GM18507 (cell line): ENCODE data around the gene OR52E5.

Experiments
- DNase-seq: peaks from one replicate; pipeline ENCODE4 v3.0.0; 2011; ENCODE audit warnings: low read depth; ENCODE audit not compliant: insufficient read length; ENCODE audit errors: extremely low spot score
- FAIRE-seq: peaks from 2 replicates; lab custom pipeline; 2011; peaks lifted over from hg19 to GRCh38; lab: Jason Lieb, UNC

The OR52E5 gene

DNA sequence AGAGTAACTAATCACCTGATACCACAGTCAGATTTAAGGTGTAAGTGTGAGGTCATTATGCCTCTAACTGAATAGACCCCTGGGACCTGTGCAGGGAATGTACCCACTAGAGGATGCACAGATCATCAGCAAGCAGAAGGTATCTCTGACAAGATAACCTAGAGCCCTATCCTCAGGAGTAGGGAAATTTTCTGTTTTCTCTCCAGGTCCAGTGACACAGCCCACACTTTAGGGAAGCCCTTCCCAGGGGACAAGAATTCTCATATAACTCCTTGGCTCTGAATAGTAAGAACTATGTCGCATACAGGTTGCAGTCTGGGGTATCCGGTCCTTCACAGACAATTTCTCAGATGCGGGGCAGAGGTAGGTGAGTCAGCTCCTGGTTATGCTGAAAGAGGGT lies at the start of gene OR52E5:
TSS of gene OR52E5 (plus strand) at position 301 of the 400 bp plus-strand sequence. CDS start 7,569 bp downstream, outside the sequence.
- DNase-seq (no peak), FAIRE-seq (no peak)

DNA sequence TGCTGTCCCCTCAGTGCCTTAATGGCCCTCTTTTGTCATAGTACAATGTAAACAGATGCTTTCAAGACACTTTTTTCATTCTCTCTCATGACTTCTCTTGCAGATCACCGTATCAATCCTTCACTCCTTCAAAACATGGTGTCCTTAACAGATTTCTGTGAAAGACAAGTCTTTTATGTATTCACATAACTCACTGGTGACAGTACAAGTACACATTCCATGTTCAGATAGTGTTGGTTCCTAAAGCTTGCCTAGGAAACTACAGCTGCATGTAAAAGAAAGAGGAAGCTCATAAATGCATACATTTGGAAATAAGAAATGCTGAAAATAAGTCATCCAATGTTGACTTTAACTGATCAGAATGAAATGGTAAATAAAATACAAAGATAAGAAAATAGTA lies 46.3 kb upstream of the OR52E5 start:
- no peak for FAIRE-seq
- DNase-seq, result no peak

DNA sequence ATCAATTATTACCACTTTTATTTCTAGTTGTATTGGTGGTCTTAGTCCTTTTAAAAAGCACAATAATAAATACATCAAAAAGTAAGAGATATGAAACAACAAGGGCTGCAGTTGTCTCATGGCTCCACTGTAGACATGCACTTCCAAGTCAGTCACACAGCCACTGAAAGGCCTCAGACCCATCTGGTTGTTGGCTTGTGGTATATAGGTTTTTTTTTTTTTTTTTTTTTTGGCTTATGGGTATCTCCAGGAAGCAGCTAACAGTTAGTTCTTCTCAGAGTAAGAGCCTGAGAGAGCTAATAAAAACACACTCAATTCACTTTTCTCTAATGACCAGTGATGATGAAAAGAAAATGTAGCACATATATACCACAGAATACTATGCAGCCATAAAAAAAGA lies 45.3 kb upstream of the OR52E5 start:
- no peak for DNase-seq
- FAIRE-seq, result no peak

DNA sequence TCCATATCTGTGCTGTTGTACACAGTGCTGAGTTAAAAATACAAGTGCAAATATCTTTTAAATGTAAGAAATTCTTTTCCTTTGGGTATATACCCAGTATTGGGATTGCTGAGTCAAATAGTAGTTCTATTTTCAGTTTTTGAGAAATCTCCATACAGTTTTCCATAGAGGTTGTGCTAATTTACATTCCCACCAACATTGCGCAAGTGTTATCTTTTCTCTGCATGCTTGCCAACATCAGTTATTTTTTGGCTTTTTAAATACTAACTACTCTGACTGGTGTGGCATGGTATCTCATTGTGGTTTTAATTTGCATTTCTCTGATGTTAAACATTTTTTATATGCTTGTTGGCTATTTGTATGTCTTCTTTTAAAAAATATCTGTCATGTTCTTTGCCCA lies 42.0 kb upstream of the OR52E5 start:
- DNase-seq, result no peak
- FAIRE-seq, result no peak

DNA sequence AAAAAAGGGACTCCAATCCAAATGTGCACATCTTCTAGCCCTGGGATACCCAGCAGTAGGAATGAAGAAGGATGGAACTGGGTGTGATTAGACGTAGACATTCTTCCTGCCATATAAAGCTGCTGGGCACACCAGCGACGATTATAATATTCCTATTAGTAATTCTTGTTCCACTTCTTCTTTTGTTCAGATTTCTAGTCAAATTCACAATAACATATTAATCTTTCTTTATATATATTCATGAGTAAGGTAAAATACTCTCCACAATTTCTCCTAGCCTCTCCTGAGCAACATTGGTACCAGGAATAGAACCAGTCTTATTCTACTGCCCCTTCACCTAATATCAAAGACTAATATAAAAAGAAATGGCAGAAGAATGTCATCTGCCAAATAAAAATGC lies 35.4 kb upstream of the OR52E5 start, which contains the start of gene OR52E8:
TSS of gene OR52E8 (minus strand) at position 101 of the 400 bp plus-strand sequence. CDS start at position 101, 0 bp downstream.
- DNase-seq (no peak), FAIRE-seq (no peak)

DNA sequence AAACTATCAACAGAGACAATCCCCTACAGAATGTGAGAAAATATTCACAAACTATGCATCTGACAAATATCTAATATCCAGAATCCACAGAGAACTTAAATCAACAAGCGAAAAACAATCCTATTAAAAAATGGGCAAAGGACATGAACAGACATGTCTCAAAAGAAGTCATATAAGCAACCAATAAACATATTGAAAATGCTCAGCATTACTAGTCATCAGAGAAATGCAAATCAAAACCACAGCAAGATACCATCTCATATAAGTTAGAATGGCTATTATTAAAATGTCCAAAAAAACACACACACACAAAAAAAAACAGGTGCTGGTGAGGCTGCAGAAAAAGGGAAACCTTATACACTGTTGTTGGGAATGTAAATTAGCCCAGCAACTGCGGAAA lies 27.2 kb upstream of the OR52E5 start:
- no peak for FAIRE-seq
- DNase-seq, result no peak

DNA sequence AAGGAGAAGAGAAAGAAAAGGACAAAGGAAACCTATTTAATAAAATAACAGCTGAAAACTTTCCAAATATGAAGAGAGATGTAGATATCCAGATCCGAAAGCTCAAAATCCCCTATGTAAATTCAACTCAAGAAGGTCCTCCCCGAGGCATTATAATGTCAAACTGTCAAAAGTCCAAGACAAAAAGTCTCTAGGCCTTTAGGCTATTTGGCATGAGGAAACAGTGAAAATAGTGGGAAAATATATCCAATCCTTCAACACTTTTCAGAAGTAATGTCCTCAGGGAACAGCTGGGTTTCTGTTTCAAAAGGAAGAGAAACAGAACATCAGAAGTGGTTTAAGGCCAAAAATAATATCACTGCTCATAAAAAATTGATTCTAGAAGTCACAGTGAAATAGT lies 14.4 kb upstream of the OR52E5 start:
- DNase-seq, result no peak
- FAIRE-seq, result no peak

DNA sequence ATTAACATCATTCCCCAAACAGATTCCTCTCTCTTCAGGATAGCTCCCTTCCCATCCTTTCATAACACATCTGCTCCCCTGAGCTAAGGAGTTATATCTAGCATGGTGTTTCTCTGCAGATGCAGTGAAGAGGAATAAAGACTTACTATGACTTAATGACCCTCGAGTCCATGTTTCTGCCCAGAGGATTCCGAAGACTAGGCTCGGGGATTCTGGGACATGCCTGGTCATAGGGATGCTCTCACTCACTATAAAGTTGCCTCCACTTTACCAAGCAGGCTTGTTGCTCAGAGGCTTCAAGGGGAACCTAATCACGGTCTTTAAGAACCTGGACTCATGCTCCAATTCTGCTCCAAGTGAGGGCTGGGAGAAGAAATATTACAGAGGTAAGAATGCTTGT lies 12.7 kb upstream of the OR52E5 start, which contains the start of gene OR52E4:
TSS of gene OR52E4 (plus strand) at position 301 of the 400 bp plus-strand sequence. CDS start 3,664 bp downstream, outside the sequence.
- DNase-seq, result no peak
- no peak for FAIRE-seq

DNA sequence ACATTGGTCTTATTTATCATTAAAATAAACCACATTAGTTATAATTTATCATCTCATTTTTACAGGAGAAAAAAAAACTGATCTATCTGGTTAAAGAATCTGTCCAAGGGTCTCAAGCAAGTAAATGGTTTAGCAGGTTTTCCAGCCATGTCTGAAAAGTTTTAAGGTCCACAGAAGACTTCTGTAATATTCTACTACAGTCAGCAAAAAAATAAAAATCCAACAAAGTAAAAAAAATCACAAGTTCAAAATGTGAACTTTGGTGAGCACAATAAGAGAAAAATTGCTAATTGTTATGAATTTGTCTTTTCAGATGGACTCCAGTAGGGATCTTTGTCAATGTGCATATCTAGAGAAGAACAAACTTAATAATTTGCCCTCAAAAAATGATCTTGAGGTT lies 11.3 kb upstream of the OR52E5 start:
- FAIRE-seq, result no peak
- DNase-seq, result no peak

DNA sequence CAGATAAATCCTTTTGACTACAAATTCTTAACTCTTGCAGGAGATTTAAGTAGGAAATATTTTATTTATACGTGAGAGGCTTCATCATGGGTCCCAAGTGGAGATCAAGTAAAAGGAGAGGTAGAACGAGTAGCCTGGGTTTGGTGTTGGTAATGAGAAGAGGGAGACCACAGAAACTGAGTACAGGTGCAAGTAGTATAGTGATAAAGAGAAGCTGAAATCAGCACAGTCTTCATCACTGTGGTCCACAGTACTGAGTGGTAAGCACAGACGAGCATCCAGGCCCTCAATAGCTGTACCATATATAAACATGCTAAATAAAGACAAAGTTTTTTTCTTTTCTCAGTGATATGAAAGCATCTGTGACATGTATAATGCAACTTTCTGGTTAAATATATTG lies 5.8 kb upstream of the OR52E5 start:
- no peak for FAIRE-seq
- no peak for DNase-seq

DNA sequence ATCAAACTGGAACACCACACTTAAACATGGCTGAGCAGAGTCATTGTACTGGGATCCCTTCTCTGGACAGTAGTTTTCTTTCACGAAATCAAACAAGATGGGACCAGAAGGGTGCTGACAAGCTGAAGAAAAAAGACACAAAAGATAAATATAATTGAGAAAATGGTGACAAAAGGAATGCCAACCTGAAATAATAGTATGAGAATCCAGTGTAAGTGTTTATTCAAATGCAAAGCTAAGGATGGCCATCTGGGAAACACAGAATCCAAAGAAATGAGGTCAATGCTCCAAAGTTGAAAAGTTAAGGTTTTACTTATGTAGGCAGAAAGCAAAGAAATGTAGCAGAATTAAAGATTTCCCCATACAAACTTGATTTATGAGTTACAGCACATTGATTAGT lies 5.3 kb upstream of the OR52E5 start:
- no peak for FAIRE-seq
- no peak for DNase-seq

DNA sequence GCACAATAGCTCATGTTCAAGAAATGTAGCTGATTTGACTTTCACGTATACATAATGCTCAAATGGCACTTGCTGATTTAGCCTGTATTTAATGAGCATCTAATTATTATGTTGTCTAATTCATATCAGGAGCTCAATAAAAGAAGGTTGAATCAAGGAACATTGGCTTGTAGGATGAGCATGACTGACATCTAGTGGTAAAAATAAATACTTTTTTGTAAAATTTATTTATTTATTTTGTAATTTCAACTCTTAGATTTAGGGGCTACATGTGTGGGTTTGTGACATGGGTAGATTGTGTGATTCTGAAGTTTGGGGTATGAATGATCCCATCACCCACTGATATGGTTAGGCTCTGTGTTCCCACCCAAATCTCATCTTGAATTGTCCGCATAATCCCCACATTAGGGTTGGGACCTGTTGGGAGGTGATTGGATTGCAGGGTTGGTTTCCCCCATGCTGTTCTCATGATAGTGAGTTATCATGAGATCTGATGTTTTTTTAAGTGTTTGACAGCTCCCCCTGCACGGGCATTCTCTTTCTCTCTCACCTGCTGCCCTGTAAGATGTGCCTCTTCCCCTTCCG lies 1.7 kb upstream of the OR52E5 start:
- DNase-seq (no peak), FAIRE-seq (no peak)

DNA sequence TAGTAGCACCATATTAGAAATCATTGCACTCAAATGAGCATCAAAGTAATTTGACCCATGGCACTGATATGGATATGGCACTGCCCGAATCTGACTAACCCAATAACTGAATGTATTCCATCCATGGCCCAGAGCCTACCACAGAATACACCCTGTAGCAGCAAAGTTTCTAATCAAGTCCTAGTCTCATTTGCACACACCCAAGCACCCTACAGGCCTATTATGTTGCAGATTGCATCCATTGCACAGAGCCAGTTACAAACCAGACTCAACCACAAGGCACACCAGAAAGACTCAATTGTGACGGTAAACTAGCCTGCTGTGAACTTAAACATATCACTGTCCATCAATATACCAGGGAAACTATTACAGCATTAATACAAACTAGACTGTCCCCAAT lies 6.5 kb downstream of the OR52E5 start:
- FAIRE-seq (no peak), DNase-seq (no peak)

DNA sequence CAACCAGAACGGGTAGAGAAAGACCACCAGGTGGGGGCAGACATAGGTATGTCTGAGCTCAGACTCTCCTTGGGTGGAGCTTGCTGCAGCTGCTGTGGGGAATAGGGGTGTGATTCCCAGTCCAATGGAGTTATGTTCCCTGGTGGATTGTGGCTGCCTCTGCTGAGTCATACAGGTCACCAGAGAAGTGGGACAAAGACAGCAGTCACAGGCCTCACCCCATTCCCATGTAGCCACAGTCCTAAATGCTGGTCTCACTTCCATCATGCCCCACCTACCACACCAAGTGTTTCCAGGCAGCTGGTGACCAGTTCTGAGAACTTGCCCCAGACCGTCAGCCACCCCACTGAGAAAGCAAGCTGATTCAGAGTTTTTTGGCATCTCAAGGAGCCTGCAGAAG lies 17.5 kb downstream of the OR52E5 start:
- DNase-seq (no peak), FAIRE-seq (no peak)

DNA sequence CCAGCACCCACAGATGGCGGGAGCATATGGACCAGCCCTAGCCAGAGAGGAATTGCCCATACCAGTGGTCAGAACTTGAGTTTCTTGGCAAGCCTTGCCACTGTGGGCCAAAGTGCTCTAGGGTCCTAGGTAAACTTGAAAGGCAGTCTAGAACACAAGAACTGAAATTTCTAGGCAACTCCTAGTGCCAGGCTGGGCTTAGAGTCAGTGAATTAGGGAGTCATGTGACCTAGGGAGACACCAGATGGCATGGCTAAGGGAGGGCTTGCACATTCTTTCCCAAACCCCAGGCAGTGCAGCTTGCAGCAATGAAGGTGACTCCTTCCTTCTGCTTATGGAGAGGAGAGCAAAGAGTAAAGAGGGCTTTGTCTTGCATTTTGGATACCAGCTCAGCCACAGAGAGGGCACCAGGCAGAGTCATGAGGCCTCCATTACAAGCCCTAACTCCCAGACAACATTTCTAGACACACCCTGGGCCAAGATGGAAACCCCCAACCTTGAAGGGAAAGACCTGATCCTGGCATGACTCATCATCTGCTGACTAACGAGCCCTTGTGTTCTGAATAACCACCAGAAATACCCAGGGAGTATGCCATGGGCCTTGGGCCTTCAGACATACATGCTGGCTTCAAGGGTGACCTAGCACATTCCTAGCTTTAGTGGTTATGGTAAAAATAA lies 29.9 kb downstream of the OR52E5 start:
- FAIRE-seq (no peak), DNase-seq (no peak)

DNA sequence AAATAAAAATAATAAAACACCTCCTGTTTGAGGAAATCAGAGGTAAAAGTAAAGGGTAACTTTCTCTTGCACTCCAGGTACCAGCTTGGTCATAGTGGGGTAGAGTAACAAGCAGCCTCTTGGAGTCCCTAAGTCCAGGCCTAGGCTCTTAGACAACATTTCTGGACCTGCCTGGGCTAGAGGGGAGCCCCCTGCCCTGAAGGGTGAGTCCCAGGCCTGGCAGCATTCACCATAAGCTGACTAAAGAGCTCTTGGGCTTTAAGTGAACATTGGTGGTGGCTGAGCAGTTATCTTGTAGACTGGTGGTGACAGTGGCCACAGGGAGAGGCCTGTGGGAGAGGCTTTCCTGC lies 30.4 kb downstream of the OR52E5 start:
- FAIRE-seq (no peak), DNase-seq (no peak)

DNA sequence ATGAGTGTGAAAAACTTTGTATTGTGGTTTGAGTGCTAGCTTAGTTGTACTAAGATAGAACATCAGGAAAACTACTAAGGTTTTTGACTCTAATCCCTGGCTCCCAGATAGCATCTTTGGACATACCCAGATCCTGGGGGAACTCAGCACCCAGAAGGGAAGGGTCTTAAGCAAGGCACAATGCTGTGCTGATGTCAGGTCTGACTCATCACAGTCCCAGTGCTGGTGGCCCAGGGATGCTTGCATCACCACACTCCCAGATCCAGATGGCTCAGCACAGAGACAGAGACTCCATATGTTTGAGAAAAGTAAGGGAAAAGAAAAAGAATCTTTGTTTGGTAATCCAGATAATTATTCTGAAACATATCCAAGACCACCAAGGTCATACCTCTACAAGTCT lies 30.8 kb downstream of the OR52E5 start:
- FAIRE-seq (no peak), DNase-seq (no peak)

DNA sequence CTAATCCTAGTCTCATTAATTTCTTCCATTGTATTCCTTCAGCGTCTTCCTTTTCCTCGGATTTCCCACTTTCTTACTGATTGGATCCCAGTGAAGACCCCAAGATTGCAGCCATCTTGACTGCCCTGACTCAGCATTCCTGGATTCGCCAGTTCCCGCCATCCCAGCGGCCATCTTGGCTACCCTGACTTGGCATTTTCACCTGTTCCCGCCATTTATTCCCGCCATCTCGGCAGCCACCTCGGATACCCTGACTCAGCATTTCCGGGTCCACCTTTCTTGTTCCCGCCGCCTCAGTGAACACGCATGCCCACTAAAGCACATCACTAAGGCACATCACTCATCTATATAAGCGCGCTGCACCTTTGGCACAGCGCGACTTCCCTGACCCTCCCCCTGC lies 35.3 kb downstream of the OR52E5 start:
- FAIRE-seq, result no peak
- DNase-seq, result no peak

DNA sequence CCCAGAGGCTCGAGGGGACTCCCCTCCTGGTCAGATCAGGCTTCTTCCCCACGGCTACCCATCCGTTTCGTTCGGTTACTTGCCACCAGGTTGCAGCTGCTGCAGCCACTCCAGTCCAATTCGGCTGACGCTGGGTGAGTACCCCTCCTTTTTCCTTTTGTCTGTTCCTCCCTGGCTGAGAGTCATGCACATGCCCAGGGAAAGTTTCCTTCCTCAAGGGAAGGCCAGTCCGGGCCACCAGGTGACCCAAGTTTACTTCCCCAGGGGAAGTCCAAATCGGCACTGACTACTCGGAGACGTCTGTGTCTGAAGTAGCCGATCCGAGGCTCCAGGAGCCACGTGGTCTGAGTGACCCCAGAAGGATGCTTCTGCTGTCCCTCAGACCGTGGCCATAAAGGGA lies 35.8 kb downstream of the OR52E5 start:
- no peak for DNase-seq
- FAIRE-seq, result no peak

DNA sequence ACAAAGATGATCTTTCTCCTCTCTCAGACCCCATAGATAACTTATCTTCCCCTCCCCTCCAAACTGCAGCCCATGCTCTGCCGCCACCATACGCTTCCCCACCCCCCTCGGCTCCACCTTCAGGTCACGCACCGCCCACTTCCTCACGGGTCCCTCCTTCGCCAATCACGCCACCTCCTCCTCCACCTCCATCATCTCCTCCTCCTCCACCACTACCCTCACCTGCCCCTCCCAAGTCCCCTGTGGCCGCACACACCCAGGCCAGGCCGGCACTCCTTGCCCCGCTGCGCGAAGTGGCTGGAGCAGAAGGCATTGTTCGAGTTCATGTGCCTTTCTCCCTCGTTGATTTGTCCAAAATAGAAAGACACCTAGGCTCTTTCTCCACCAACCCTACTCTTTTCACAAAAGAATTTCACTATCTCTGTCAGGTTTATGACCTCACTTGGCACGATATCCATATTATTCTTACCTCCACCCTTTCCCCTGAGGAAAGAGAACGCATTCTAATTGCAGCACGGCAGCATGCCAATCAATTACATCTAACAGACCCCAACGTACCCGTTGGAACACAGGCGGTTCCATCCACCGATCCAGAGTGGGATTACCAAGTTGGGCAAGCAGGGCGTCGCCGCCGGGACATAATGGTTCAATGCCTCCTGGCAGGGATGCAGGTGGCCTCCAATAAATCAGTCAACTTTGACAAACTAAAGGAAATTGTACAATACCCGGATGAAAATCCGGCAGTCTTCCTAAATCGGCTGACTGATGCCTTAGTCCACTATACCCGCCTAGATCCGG lies 36.8 kb downstream of the OR52E5 start:
- FAIRE-seq, result no peak
- no peak for DNase-seq

DNA sequence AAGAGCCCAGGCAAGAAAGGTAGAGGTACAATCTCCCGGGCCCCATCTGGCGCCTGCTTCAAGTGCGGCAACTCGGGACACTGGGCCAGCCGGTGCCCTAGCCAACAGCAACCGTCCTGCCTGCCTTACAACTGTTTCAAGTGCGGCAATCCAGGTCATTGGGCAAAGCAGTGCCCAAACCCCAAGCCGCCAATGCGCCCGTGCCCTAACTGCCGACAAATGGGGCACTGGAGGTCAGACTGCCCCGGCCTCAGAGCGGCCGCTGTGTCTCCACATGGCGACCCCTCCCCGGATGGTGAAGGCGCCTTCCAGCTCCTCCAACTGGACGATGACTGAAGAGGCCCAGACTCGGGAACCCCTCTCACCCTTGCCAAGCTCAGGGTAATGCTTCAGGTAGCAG lies 37.6 kb downstream of the OR52E5 start:
- FAIRE-seq (no peak), DNase-seq (no peak)
